Tracheal epithelial cell (primary cell): ENCODE measurements around the gene F13B. TPM values are rescaled to one million over a fixed set of nuclear protein-coding genes. Genes with fewer than 3 reads are reported as not detected.

Experiments used
- total RNA-seq: library from RNA; depleted of rRNA; stranded (reverse); fragments of >200 nt; gene quantifications from 2 replicates; pipeline ENCODE4 v1.2.1, GENCODE V29; 2014

The F13B gene
- total RNA-seq, result not detected in 2 replicates

DNA sequence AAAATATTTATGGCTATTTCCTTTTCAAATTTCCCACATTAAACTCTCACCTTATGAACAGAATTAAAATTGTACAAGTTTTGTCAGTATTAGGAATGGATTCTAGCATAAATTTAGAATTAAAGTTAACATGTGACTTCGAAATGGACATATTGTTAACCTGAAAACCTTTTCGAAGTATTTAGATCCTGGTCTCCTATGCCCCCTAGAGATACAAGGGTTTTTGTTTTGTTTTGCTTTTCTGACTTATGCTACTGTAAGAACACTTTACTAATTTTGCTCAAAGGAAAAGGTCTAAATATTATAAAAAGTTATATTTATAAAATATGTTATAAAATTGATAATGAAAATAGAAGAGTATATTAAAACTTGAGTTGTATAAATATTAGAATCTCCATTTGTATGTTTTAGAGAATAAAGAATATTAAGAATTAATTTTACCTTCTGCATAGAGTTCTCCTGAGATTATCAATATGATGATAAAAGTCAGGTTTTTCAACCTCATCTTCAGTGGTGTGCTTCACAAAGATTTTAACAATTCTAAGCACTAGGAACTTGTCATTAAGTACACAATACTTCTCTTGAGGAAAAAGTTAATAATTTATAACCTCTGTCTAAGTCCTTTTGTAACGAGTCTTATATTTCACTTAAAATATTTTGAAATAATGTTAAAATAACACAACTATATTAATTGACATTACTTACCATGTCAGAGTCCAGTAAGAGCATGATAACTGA, at the start of gene F13B:
Gene F13B, minus strand, starts transcription at position 542 of the 738 bp plus-strand sequence. Its CDS starts 37 bp downstream, at position 505.

Other genes with a start within 250 kb of the F13B start
- not detected in 2 replicates for gene CFHR1, start 247.5 kb downstream of the F13B start, total RNA-seq
- gene CFHR4, start 179.2 kb downstream of the F13B start, total RNA-seq, result not detected in 2 replicates
- gene CFHR2, start 123.5 kb downstream of the F13B start, total RNA-seq, result not detected in 2 replicates
- not detected in 2 replicates for gene CFHR5, start 89.7 kb downstream of the F13B start, total RNA-seq
- gene ASPM, start 79.4 kb upstream of the F13B start, total RNA-seq, result 1.1 and 2.2 TPM in 2 replicates
- gene ZBTB41, start 134.0 kb upstream of the F13B start, total RNA-seq, result 11.3 and 19.6 TPM in 2 replicates
- under 0.01 TPM in 1 of 2 replicates, not detected in the other for gene CRB1, start 201.0 kb upstream of the F13B start, total RNA-seq